Omental fat pad (tissue), 4 donors: ENCODE measurements around the gene PECR. TPM values are rescaled to one million over a fixed set of nuclear protein-coding genes. Genes with fewer than 3 reads are reported as not detected.
"Not testable (repeated sequence)": the region's sequence is repeated elsewhere in the genome, so short reads cannot be mapped to it uniquely, and the experiment has no call there.

ENCODE experiments used
- ATAC-seq: fragments of 150-250 bp; one replicate; pipeline ENCODE4 v1.9.1; 2016; ENCODE audit warnings: mild to moderate bottlenecking, moderate library complexity; ENCODE audit not compliant: low FRiP score
- DNase-seq: peaks from one replicate; pipeline ENCODE4 v3.0.0-alpha.2; 2019; ENCODE audit warnings: low spot score
- total RNA-seq, 4 donors: library from RNA; depleted of rRNA; stranded (reverse); fragments of >200 nt; gene quantifications; one replicate each; pipeline ENCODE4 v1.1.0, GENCODE V29; 2016
- TF ChIP-seq, protein P1 (sequence below), 3 donors: fragments of 450-650 bp; IDR thresholded peaks; one replicate each; pipeline ENCODE4 v1.5.1; 2016 to 2017; ENCODE audit warnings: antibody characterized with exemption in 3 of 3, mild to moderate bottlenecking in 3 of 3, moderate library complexity in 2 of 3

Gene PECR
- total RNA-seq, 4 donors from 2014 or later = 18.5 to 57.9 (median 24.2) TPM

DNA sequence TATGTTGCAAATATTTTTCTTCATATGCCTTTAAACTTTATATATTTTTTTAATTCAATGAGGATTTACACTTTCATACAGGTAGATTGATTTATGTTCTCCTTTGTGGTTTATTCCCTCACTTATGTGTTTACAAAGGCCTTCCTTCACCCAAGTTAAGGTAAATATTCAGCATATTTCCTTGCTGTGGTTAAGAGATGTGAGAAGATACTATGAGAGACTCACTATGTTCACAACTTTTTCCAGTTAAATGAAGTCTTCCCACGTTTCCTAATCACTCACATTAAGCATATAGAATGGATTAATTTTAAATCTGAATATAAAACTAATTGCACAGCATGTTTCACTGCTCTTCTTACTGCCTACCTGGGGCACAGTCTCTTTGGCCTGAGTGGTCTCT is 597 bp downstream of the PECR start:
- DNase-seq (no peak), ATAC-seq (no peak)
- TF ChIP-seq, protein P1, sequence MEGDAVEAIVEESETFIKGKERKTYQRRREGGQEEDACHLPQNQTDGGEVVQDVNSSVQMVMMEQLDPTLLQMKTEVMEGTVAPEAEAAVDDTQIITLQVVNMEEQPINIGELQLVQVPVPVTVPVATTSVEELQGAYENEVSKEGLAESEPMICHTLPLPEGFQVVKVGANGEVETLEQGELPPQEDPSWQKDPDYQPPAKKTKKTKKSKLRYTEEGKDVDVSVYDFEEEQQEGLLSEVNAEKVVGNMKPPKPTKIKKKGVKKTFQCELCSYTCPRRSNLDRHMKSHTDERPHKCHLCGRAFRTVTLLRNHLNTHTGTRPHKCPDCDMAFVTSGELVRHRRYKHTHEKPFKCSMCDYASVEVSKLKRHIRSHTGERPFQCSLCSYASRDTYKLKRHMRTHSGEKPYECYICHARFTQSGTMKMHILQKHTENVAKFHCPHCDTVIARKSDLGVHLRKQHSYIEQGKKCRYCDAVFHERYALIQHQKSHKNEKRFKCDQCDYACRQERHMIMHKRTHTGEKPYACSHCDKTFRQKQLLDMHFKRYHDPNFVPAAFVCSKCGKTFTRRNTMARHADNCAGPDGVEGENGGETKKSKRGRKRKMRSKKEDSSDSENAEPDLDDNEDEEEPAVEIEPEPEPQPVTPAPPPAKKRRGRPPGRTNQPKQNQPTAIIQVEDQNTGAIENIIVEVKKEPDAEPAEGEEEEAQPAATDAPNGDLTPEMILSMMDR (IDR thresholded peaks at IDR 0.05) = no peak

DNA sequence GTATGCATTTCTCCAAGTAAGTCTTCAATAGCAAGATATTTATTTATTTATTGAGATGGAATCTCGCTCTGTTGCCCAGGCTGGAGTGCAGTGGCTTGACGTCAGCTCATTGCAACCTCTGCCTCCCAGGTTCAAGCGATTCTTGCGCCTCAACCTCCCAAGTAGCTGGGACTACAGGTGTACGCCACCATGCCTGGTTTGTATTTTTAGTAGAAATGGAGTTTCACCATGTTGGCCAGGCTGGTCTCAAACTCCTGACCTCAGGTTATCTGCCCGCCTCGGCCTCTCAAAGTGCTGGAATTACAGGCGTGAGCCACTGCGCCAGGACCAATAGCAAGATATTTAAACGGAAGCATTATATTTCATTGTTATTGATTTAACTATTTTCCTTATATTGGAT is 1.6 kb downstream of the PECR start:
- not testable (repeated sequence) for DNase-seq, ATAC-seq

DNA sequence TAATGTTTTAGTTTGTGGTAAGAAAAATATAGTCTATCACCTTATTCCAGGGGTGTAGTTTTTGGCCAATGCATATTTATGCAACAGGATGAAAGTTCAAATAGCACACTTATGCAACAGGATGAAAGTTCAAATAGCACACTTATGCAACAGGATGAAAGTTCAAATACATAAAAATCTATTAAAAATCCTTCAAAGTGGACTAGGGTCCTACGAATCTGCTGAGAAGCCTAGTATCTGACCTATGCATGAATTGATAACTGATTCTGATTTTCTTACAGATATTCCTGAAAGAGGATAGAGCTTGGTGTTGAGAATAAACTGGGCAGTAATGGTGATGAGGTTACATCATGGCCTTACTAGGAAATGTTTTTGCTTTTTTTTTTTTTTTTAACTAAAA is 2.8 kb downstream of the PECR start:
- ATAC-seq (no peak), DNase-seq (no peak)
- TF ChIP-seq, protein P1 (IDR thresholded peaks at IDR 0.05) = no peak

DNA sequence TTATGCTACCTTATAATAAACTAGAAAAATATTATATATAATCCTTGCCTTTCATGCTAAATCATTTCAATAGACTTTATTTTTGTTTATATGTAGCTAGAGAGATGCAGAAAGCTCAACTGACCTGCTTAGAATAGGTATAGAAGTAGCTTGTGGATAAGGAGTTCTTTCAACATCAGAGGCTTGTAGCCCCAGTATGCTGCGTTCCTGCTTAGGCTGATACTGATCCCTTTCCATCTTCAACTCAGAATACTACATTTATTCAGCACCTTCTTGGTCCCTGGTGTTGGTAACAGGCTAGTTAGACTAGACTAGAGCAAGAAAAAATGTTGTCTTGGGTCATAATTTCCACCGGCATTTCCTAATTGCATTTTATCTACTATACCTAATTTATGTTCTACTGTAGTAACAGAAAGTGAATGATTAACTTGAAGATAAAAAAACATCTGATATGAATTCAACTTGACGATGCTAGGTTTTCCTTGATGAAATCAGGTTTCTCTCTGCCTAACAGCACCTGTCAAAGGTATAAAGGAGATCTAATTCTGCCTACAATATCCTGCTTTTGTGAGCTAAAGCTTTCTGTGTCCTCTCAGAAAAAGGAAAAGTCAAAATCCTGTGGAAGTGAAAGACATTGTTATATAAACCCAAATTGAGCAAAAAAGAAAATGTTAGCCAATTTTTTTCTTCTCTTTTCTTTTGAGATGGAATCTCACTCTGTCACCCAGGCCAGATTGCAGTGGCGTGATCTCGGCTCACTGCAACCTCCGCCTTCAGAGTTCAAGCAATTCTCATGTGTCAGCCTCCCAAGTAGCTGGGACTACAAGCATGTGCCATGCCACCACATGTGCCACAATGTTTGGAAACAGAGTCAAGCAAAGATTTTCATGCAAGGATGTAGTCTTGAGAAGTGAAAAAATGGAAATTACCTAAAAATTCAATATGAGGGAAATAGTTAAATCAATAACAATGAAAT is 5.8 kb downstream of the PECR start:
- TF ChIP-seq, protein P1 (IDR thresholded peaks at IDR 0.05) = no peak
- ATAC-seq (no peak), DNase-seq (no peak)

DNA sequence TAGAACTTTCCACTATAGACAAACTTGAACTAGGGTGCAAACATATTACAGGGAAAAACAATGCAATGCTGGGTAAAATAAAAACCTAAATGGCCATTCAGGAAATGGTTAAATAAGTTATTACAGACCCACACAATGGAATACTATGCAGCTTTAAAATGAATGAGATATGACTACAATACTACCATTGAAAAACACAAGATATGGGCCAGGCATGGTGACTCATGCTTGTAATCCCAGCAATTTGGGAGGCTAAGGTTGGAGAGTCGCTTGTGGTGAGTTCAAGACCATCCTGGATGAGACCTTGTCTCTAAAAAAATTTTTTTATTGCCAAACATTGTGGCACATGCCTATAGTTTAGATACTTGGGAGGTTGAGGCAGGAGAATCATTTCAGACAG is 6.8 kb downstream of the PECR start:
- DNase-seq (no peak), ATAC-seq (no peak)
- TF ChIP-seq, protein P1 (IDR thresholded peaks at IDR 0.05) = no peak

DNA sequence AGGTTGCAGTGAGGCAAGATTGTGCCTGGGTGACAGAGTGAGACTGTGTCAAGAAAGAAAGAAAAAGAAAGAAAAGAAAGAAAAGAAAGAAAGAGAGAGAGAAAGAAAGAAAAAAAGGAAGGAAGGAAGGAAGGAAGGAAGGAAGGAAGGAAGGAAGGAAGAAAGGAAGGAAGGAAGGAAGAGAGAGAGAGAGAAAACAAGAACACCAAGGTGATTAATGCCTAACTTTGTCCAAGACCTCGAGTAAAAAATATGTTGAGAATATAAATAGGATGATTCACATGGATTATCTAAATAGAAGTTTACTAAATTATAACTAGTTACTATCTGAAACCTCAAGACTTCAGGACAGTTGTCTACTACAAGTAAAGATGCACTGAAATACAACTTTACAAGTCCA is 7.2 kb downstream of the PECR start:
- DNase-seq (no peak), ATAC-seq (no peak)
- TF ChIP-seq, protein P1 (IDR thresholded peaks at IDR 0.05) = no peak

DNA sequence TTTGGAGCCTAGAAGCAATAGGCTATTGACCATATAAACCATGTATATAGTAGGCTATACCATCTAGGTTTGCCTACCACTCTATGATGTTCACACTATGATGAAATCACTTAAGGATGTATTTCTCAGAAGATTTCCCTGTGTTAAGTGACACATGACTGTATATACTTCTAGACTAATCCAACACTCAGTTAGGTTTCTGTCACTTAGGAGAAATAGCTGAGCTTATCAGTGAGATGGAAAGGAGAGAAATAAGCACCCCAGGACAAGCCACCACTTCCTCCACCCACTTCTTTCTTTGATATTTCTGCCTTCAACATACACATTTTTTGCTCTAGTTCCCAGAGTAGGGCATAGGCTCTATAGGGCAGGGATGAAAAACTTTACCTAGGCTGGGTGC is 7.8 kb downstream of the PECR start:
- ATAC-seq (no peak), DNase-seq (no peak)
- TF ChIP-seq, protein P1 (IDR thresholded peaks at IDR 0.05) = no peak
